ENCODE measurements around the gene PHF14. TPM values are rescaled to one million over a fixed set of nuclear protein-coding genes. Genes with fewer than 3 reads are reported as not detected.
A peak's percentile ranks its signal among the peaks of the same experiment; 100 is the strongest.

Gene PHF14
- total RNA-seq, 1 donor = 35.6 TPM

- no peak for DNase-seq (ENCODE audit: low read depth)
- H3K4me3 ChIP-seq (ENCODE audit: low read depth, low read length) = no peak overlapping the region
- no peak for TF ChIP-seq CTCF (IDR thresholded peaks at IDR 0.05; ENCODE audit: insufficient read depth, low read length)
Measured at GRCh38 chr7:11193888-11194287, 220.2 kb downstream of the PHF14 start.

GRCh38 chr7:11194492-11194891, 220.8 kb downstream of the PHF14 start:
- peak; percentile 30 for DNase-seq (ENCODE audit: low read depth)
- TF ChIP-seq CTCF (IDR thresholded peaks at IDR 0.05; ENCODE audit: insufficient read depth, low read length) = no peak
- H3K4me3 ChIP-seq (ENCODE audit: low read depth, low read length) = no peak overlapping the region

GRCh38 chr7:11195502-11195901, 221.8 kb downstream of the PHF14 start:
- no peak for TF ChIP-seq CTCF (IDR thresholded peaks at IDR 0.05; ENCODE audit: insufficient read depth, low read length)

GRCh38 chr7:11196143-11196542, 222.5 kb downstream of the PHF14 start:
- TF ChIP-seq CTCF (IDR thresholded peaks at IDR 0.05; ENCODE audit: insufficient read depth, low read length) = no peak
- H3K4me3 ChIP-seq (ENCODE audit: low read depth, low read length) = no peak overlapping the region
- no peak for DNase-seq (ENCODE audit: low read depth)

More at GRCh38 chr7:11195502-11195901, 221.8 kb downstream of the PHF14 start:
- no peak for DNase-seq (ENCODE audit: low read depth)
- no peak overlapping the region for H3K4me3 ChIP-seq (ENCODE audit: low read depth, low read length)

GRCh38 chr7:11203224-11203623, 229.6 kb downstream of the PHF14 start:
- DNase-seq (ENCODE audit: low read depth) = no peak
- no peak for TF ChIP-seq CTCF (IDR thresholded peaks at IDR 0.05; ENCODE audit: insufficient read depth, low read length)
- no peak overlapping the region for H3K4me3 ChIP-seq (ENCODE audit: low read depth, low read length)

- no peak for DNase-seq (ENCODE audit: low read depth)
- no peak for TF ChIP-seq CTCF (IDR thresholded peaks at IDR 0.05; ENCODE audit: insufficient read depth, low read length)
- H3K4me3 ChIP-seq (ENCODE audit: low read depth, low read length) = no peak overlapping the region
Measured at GRCh38 chr7:11203683-11204082, 230.0 kb downstream of the PHF14 start.

GRCh38 chr7:11206177-11206899, 232.7 kb downstream of the PHF14 start:
- TF ChIP-seq CTCF (IDR thresholded peaks at IDR 0.05; ENCODE audit: insufficient read depth, low read length) = no peak
- DNase-seq (ENCODE audit: low read depth) = no peak

More at GRCh38 chr7:11206177-11206899, 232.7 kb downstream of the PHF14 start:
- no peak overlapping the region for H3K4me3 ChIP-seq (ENCODE audit: low read depth, low read length)
